Hepatocyte (in vitro differentiated cells): ENCODE results near the gene FAM110A. TPM values are rescaled to one million over a fixed set of nuclear protein-coding genes. Genes with fewer than 3 reads are reported as not detected.

Experiments
- DNase-seq: peaks from one replicate; pipeline ENCODE4 v3.0.0-alpha.2; 2016; ENCODE audit warnings: low spot score
- H2AFZ ChIP-seq: fragments of 200-600 bp; sonication (generic); 2 replicates; pipeline ENCODE4 v1.6.0; 2016; ENCODE audit warnings: antibody characterized with exemption, mild to moderate bottlenecking
- H3K27ac ChIP-seq: fragments of 200-600 bp; sonication (generic); 2 replicates; pipeline ENCODE4 v1.5.1; 2016; ENCODE audit warnings: mild to moderate bottlenecking
- H3K27me3 ChIP-seq: fragments of 200-600 bp; sonication (generic); 2 replicates; pipeline ENCODE4 v1.6.1; 2016
- H3K36me3 ChIP-seq: fragments of 200-600 bp; sonication (generic); replicated peaks from 2 replicates; pipeline ENCODE4 v1.5.1; 2016; ENCODE audit warnings: low read depth; ENCODE audit not compliant: insufficient read depth
- H3K4me1 ChIP-seq: fragments of 200-600 bp; sonication (generic); 2 replicates; pipeline ENCODE4 v1.5.1; 2016; ENCODE audit warnings: mild to moderate bottlenecking, moderate library complexity; ENCODE audit not compliant: insufficient read depth
- H3K4me2 ChIP-seq: fragments of 200-600 bp; sonication (generic); 2 replicates; pipeline ENCODE4 v1.6.0; 2016
- H3K4me3 ChIP-seq: fragments of 200-600 bp; sonication (generic); 2 replicates; pipeline ENCODE4 v1.5.1; 2016; ENCODE audit warnings: mild to moderate bottlenecking
- H3K79me2 ChIP-seq: fragments of 200-600 bp; sonication (generic); 2 replicates; pipeline ENCODE4 v1.6.0; 2017; ENCODE audit warnings: mild to moderate bottlenecking
- H3K9me2 ChIP-seq: fragments of 200-600 bp; sonication (generic); replicated peaks from 2 replicates; pipeline ENCODE4 v1.6.0; 2017; ENCODE audit warnings: mild to moderate bottlenecking; ENCODE audit not compliant: insufficient read depth
- H3K9me3 ChIP-seq: fragments of 200-600 bp; sonication (generic); 2 replicates; pipeline ENCODE4 v1.5.1; 2016; ENCODE audit warnings: low read depth, mild to moderate bottlenecking
- H4K20me1 ChIP-seq: fragments of 200-600 bp; sonication (generic); 2 replicates; pipeline ENCODE4 v1.6.0; 2016; ENCODE audit warnings: mild to moderate bottlenecking; ENCODE audit not compliant: insufficient read depth, poor library complexity, severe bottlenecking
- EZH2 ChIP-seq: fragments of 200-600 bp; sonication (generic); IDR thresholded peaks from 2 replicates; pipeline ENCODE4 v1.6.1; 2016; ENCODE audit warnings: antibody characterized with exemption, mild to moderate bottlenecking, borderline replicate concordance
- EZH2phosphoT487 ChIP-seq: fragments of 200-600 bp; sonication (generic); IDR thresholded peaks from one replicate; pipeline ENCODE4 v1.6.1; 2018; ENCODE audit warnings: antibody characterized with exemption, mild to moderate bottlenecking, low read depth, moderate library complexity; ENCODE audit not compliant: unreplicated experiment, severe bottlenecking
- WGBS: methylation state at CpG from one replicate; pipeline ENCODE4 v1.1.6; 2016; ENCODE audit warnings: low lambda C conversion rate; ENCODE audit errors: missing lambda C conversion rate; 5-methylcytosine and 5-hydroxymethylcytosine counted together
- polyA plus RNA-seq: library from polyadenylated mRNA; unstranded; fragments of >200 nt; fragmentation: Nextera tagmentation; extraction: Ambion mirVana; gene quantifications from 2 replicates; pipeline ENCODE4 v1.2.1, GENCODE V29; 2016
- total RNA-seq: library from RNA; depleted of rRNA; stranded (reverse); fragments of >200 nt; gene quantifications from 2 replicates; pipeline ENCODE4 v1.2.3, GENCODE V29; 2014
- TF ChIP-seq, protein P1 (sequence below): fragments of 200-600 bp; sonication (generic); IDR thresholded peaks from 2 replicates; pipeline ENCODE4 v1.5.1; 2016; ENCODE audit warnings: antibody characterized with exemption, mild to moderate bottlenecking; ENCODE audit not compliant: poor library complexity

FAM110A gene
- total and polyA plus RNA-seq, 2 experiments from 2014 or later: 4.6 to 6.1 TPM

DNA sequence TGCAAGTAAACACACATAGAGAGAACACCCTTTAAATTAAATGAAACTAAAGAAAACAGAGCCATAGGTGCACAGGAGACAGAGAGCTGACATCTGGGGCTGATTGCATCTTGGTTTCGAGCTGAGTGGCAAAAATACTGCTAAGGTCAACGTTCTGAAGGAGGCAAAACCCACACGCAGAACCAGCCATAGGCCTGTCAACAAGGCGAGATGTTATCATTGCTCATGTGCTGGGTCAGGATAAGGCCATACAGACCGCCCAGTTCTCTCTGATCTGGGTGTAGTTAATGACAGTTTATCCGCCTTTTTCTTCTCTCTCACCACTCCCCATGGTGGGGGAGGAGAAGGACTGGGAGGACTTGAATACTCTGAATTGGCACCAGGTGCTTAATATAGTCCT lies 4.5 kb upstream of the FAM110A start:
- Histone ChIP-seq H3K36me3 (no peaks in the 10 kb centered on the region), H2AFZ (no peak overlapping the region), H3K4me2 (no peak overlapping the region), H3K9me2 (no peaks in the 10 kb centered on the region), H3K4me1 (peaks cover 8% of the 10 kb centered on the region), H4K20me1 (no peaks in the 10 kb centered on the region), H3K9me3 (no peaks in the 10 kb centered on the region), H3K27me3 (no peaks in the 10 kb centered on the region), H3K4me3 (no peak overlapping the region), H3K27ac (no peak overlapping the region), H3K79me2 (no peaks in the 10 kb centered on the region)
- 18% methylated on average over 6 of the region's 6 CpGs for WGBS
- TF ChIP-seq EZH2phosphoT487 (no peak), EZH2 (no peak)
- TF ChIP-seq, protein P1, sequence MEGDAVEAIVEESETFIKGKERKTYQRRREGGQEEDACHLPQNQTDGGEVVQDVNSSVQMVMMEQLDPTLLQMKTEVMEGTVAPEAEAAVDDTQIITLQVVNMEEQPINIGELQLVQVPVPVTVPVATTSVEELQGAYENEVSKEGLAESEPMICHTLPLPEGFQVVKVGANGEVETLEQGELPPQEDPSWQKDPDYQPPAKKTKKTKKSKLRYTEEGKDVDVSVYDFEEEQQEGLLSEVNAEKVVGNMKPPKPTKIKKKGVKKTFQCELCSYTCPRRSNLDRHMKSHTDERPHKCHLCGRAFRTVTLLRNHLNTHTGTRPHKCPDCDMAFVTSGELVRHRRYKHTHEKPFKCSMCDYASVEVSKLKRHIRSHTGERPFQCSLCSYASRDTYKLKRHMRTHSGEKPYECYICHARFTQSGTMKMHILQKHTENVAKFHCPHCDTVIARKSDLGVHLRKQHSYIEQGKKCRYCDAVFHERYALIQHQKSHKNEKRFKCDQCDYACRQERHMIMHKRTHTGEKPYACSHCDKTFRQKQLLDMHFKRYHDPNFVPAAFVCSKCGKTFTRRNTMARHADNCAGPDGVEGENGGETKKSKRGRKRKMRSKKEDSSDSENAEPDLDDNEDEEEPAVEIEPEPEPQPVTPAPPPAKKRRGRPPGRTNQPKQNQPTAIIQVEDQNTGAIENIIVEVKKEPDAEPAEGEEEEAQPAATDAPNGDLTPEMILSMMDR: no peak
- no peak for DNase-seq

DNA sequence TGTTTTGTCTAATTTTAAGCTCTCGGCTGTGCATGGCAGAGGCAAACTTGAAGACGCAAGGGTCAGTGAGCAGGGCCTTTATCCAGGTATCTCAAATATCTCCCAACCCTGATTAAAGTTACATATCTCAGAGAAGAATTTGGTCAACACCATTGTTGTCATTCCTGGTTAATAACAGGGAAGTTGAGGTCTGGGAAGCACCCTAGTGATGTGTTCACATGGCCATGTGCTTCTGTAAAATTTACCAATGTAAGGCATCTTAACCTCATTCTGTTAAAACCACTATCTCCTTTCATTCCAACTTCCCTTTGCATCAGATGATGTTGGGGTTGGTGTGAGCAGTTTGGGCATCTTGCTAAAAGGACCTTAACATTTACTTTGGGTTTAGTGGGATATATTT lies 4.0 kb upstream of the FAM110A start:
- DNase-seq: no peak
- Histone ChIP-seq H3K79me2 (no peaks in the 10 kb centered on the region), H3K9me3 (no peaks in the 10 kb centered on the region), H3K4me2 (no peak overlapping the region), H4K20me1 (no peaks in the 10 kb centered on the region), H2AFZ (no peak overlapping the region), H3K36me3 (no peaks in the 10 kb centered on the region), H3K9me2 (no peaks in the 10 kb centered on the region), H3K4me1 (peaks cover 12% of the 10 kb centered on the region), H3K27me3 (no peaks in the 10 kb centered on the region), H3K4me3 (no peak overlapping the region), H3K27ac (no peak overlapping the region)
- 72% methylated on average over 2 of the region's 2 CpGs for WGBS
- no peak for TF ChIP-seq EZH2
- no peak for TF ChIP-seq EZH2phosphoT487
- TF ChIP-seq, protein P1: no peak

DNA sequence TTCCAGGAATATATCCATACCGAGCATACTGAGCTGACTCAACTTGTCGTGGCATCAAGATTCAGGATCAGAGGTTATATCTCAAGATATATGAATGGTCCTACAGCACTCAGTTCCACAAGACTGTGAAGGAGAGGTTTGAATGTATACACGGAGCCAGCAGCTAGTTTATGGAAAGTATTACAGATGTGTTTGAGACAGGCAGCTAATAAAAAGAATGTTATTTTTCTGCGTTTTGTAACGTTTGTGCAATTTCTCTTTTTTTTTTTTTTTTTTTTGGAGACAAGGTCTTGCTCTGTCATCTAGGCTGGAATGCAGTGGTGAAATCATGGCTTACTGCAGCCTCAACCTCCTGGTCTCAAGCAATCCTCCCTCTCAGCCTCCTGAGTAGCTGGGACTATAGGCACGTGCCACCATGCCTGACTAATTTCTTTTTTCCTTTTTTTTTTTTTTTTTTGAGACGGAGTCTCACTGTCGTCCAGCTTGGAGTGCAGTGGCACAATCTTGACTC lies 3.4 kb upstream of the FAM110A start:
- no peaks in the 10 kb centered on the region for H3K79me2 ChIP-seq
- no peaks in the 10 kb centered on the region for H3K9me2 ChIP-seq
- 72% methylated on average over 7 of the region's 8 CpGs for WGBS
- H3K4me2 ChIP-seq: no peak overlapping the region
- TF ChIP-seq, protein P1: no peak
- H3K4me3 ChIP-seq: no peak overlapping the region
- no peaks in the 10 kb centered on the region for H3K9me3 ChIP-seq
- no peaks in the 10 kb centered on the region for H4K20me1 ChIP-seq
- H3K27ac ChIP-seq: no peak overlapping the region
- no peaks in the 10 kb centered on the region for H3K27me3 ChIP-seq
- H3K4me1 ChIP-seq: peaks cover 12% of the 10 kb centered on the region
- H2AFZ ChIP-seq: no peak overlapping the region
- DNase-seq: no peak
- H3K36me3 ChIP-seq: no peaks in the 10 kb centered on the region

DNA sequence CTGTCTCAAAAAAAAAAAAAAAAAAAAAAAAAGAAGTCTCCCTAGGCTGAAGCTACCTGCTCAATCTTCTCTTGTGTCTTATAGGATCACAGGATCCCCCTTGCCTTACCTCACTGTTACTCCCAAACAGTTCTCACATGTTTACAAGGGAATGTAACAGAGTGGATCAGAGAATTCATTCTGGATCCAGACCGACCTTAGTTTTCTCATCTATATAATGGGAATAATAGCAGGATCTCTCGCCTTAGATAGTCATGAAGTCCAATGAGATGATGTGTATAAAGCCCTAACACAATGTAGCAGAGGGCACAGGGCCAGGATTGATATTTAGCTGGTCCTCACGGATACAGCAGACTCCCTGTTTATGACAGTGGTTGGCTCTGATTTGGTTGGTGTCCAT lies 2.3 kb upstream of the FAM110A start:
- Histone ChIP-seq H3K9me3 (no peaks in the 10 kb centered on the region), H4K20me1 (no peaks in the 10 kb centered on the region), H3K27me3 (no peaks in the 10 kb centered on the region), H3K4me1 (peaks cover 12% of the 10 kb centered on the region), H3K79me2 (no peaks in the 10 kb centered on the region), H3K4me2 (no peak overlapping the region), H2AFZ (no peak overlapping the region), H3K27ac (no peak overlapping the region), H3K9me2 (no peaks in the 10 kb centered on the region), H3K36me3 (no peaks in the 10 kb centered on the region), H3K4me3 (no peak overlapping the region)
- TF ChIP-seq EZH2: no peak
- no peak for TF ChIP-seq EZH2phosphoT487
- TF ChIP-seq, protein P1: no peak
- 93% methylated on average over 3 of the region's 3 CpGs for WGBS
- DNase-seq: no peak
